Effector memory CD8-positive, alpha-beta T cell (primary cell): Measurements from ENCODE around the gene ZNF618.
A peak's percentile ranks its signal among the peaks of the same experiment; 100 is the strongest.
"Not testable (repeated sequence)": the region's sequence is repeated elsewhere in the genome, so short reads cannot be mapped to it uniquely, and the experiment has no call there.

Source experiments
- ATAC-seq: fragments of 150-1000 bp; cut with Tn5 transposase; replicated peaks from 2 replicates; pipeline ENCODE4 v1.10.0; 2021; ENCODE audit warnings: mild to moderate bottlenecking, moderate library complexity
- DNase-seq, 3 experiments: peaks; one replicate each; pipeline ENCODE4 v3.0.0; 2021
- H3K27ac Mint-ChIP-seq, 2 donors: one replicate each; pipeline ENCODE4 v1.8.0; 2022; ENCODE audit warnings: mild to moderate bottlenecking in 2 of 2, mixed read lengths in 2 of 2, moderate library complexity in 2 of 2
- H3K27me3 Mint-ChIP-seq, 2 donors: one replicate each; pipeline ENCODE4 v1.8.0; 2022; ENCODE audit warnings: mixed read lengths in 2 of 2
- H3K36me3 Mint-ChIP-seq: one replicate; pipeline ENCODE4 v1.8.0; 2022; ENCODE audit warnings: mild to moderate bottlenecking, moderate library complexity, mixed read lengths; ENCODE audit not compliant: insufficient read depth
- H3K4me1 Mint-ChIP-seq, 2 donors: one replicate each; pipeline ENCODE4 v1.8.0; 2022; ENCODE audit warnings: low read depth in 2 of 2, mixed read lengths in 2 of 2
- H3K4me3 Mint-ChIP-seq, 2 donors: one replicate each; pipeline ENCODE4 v1.8.0; 2022; ENCODE audit warnings: mild to moderate bottlenecking in 2 of 2, mixed read lengths in 2 of 2, moderate library complexity in 2 of 2
- H3K9me3 Mint-ChIP-seq, 2 donors: one replicate each; pipeline ENCODE4 v1.8.0; 2022; ENCODE audit warnings: mixed read lengths in 2 of 2

Gene ZNF618

GRCh38 chr9:114076237-114077161 is 200.4 kb downstream of the ZNF618 start:
- DNase-seq (no peak), ATAC-seq (no peak)
- Mint-ChIP-seq H3K9me3 (no peaks in the 10 kb centered on the region), H3K27me3 (peaks cover 28 to 46% of the 10 kb centered on the region in 2 donors), H3K27ac (no peak overlapping the region), H3K4me3 (no peak overlapping the region), H3K4me1 (peaks cover 0 to 1% of the 10 kb centered on the region in 2 donors), H3K36me3 (no peaks in the 10 kb centered on the region)

- Mint-ChIP-seq H3K27ac (no peak overlapping the region), H3K9me3 (no peaks in the 10 kb centered on the region), H3K27me3 (peaks cover 28 to 50% of the 10 kb centered on the region in 2 donors), H3K36me3 (no peaks in the 10 kb centered on the region), H3K4me3 (no peak overlapping the region), H3K4me1 (peaks cover 0 to 1% of the 10 kb centered on the region in 2 donors)
- DNase-seq, result no peak
- no peak for ATAC-seq
Observed at GRCh38 chr9:114077162-114077837, 201.2 kb downstream of the ZNF618 start.

DNA sequence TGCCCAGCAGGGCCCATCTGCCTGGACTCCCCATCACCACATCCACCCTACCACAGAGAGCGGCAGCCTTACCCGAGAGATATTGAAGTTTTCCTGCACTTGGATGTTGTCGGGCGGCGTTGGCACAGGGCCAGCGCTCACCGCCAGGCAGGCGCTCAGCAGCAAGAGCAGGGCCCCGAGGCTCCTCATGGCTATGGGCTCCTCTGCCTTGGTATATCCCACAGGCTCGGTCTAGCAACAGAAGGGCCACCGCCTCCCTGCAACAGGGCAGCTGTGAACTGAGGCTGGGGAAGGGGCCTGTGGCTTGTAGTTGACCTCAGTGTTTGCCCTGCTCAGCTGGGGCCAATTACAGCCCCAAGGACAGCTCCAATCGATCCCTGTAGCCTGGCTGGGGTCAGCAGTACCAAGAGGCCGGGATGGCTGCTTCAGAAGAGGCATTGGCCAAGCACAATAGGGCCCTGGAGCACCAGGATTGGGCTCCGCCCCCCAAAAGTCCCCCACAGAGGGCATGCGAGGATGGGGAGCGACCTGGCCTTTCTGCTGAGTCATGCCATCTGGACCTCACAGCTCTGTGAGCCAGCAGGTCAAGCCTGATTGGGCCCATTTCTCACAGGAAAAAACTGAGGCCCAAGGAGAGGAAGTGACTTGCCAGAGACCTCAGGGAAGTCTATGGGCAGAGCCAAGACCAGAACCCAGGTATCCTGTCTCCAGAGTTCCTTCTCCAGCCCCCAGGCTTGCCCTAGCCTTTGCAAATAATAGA is 202.1 kb downstream of the ZNF618 start, which contains the start of gene AMBP:
TSS of gene AMBP (minus strand) at position 280 of the 760 bp plus-strand sequence. CDS start at position 189, 91 bp downstream.
- no peak for ATAC-seq
- no peaks in the 10 kb centered on the region for H3K36me3 Mint-ChIP-seq
- peaks cover 0 to 1% of the 10 kb centered on the region in 2 donors for H3K4me1 Mint-ChIP-seq
- no peak for DNase-seq
- H3K27ac Mint-ChIP-seq, result no peak within 1 kb of the TSS
- H3K27me3 Mint-ChIP-seq, result peaks cover 28 to 50% of the 10 kb centered on the region in 2 donors
- H3K9me3 Mint-ChIP-seq, result no peaks in the 10 kb centered on the region
- no peak within 1 kb of the TSS for H3K4me3 Mint-ChIP-seq

DNA sequence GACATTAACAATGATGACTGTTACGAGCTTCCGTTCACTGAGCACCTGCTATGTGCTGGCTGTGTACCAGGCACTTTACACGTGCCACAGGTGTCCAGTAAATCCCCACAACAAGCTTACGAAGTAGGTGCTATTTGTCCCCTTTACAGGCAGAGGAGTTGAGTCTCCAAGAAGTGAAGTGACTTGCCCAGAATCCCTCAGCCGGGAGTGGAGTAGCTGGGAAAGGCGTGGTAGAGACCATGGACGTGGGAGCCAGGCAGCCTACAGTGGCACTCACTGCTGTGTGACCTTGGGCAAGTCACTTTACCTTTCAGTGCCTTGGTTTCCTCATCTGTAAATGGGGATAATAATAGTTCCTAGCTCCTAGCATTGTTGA is 202.7 kb downstream of the ZNF618 start:
- no peak for ATAC-seq
- H3K9me3 Mint-ChIP-seq, result no peaks in the 10 kb centered on the region
- peaks cover 0 to 1% of the 10 kb centered on the region in 2 donors for H3K4me1 Mint-ChIP-seq
- no peak overlapping the region for H3K27ac Mint-ChIP-seq
- H3K27me3 Mint-ChIP-seq, result peaks cover 28 to 50% of the 10 kb centered on the region in 2 donors
- no peak overlapping the region for H3K4me3 Mint-ChIP-seq
- H3K36me3 Mint-ChIP-seq, result no peaks in the 10 kb centered on the region
- DNase-seq, result no peak

DNA sequence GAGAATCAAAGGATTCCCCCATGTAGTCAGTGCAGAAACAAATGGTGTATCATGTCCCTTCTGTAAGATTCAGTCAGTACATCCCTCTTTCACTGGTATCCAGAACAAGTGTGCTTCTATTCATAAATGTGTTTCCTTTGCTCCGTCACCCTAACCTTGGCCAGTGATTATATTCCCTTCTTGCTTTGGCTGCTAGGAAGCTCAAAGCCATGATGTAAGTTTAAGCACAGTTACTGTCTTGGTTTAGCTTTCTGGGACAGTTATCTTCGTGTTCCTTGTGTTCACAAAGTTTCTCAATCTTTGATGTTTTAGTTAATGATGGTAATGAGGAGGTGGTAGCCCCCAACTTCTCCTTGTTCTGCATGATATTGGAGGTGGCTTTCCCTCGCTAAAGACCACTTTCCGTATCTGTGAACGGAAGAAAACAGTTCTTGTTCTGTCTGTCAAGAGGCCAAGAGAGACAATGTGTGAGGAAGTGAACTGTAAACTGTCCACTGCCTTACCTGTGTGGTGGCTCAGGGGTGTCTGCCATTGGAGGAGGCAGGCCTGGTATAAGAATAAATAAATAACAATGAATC is 204.2 kb downstream of the ZNF618 start:
- peaks cover 0 to 1% of the 10 kb centered on the region in 2 donors for H3K4me1 Mint-ChIP-seq
- H3K27ac Mint-ChIP-seq, result no peak overlapping the region

DNA sequence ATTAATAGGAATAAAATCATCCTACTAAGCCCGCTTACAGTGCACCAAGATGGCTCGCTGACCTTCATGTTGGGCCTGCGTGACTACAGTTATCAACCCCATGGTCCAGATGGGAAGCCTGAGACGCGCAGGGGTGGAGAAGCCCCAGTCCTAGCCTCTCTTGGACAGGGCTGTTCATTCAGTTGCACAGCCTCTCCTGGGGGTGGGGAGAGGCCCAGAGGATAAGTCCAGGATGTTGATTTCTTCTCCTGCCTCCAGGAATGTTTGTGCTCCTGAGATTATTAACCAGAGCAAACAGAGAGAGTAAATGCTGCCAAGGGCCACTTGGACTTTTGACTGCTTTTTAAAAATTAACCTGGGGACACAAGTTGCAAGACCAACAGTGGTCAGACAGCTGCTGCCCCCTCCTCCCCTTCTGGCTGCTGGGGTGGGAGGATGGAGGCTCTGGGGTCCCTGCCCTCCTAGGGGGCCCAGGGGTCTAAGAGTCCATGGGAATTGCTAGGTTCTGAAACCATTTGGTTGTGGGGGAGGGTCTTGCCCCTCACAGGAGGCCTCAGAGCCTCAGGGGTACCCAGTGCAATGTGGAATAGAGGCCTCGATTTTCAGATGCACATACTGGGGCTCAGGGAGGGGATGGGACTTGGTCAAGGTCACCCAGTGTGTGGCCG is 204.8 kb downstream of the ZNF618 start:
- no peak for ATAC-seq
- H3K27me3 Mint-ChIP-seq, result peaks cover 18 to 57% of the 10 kb centered on the region in 2 donors

More for the DNA sequence above, 204.2 kb downstream of the ZNF618 start:
- no peak for DNase-seq
- H3K27me3 Mint-ChIP-seq, result peaks cover 24 to 58% of the 10 kb centered on the region in 2 donors
- H3K9me3 Mint-ChIP-seq, result no peaks in the 10 kb centered on the region
- no peaks in the 10 kb centered on the region for H3K36me3 Mint-ChIP-seq
- no peak overlapping the region for H3K4me3 Mint-ChIP-seq
- ATAC-seq, result no peak

DNA sequence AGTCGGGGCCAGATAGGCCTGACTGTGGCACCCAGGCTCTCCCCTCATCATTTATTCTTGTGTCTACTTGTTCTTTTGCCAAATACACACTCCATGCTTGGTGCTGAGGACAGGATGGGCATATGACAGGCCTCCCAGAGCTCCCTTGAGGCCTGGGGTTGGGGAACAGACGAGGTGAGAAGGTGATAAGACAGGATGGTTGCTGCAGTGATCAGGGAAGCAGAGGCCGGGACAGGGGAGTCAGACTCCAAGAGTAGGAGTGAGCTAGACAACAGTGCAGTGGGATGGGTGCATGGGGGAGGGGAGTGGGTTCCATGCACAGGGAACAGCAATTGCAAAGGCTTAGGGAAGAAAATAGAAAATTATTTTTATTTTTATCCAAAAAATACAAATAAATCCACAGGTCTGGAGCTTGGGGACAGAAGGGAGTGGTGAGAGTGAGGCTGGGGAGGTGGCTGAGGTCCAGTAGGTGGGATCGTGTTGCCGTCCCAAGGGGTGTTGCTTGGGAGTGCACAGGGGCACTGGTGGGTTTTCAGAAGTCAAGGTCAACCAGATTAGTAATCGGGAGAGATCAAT is 205.4 kb downstream of the ZNF618 start:
- H3K9me3 Mint-ChIP-seq, result no peaks in the 10 kb centered on the region
- no peak for ATAC-seq
- no peaks in the 10 kb centered on the region for H3K4me1 Mint-ChIP-seq
- H3K36me3 Mint-ChIP-seq, result no peaks in the 10 kb centered on the region
- peaks cover 12 to 57% of the 10 kb centered on the region in 2 donors for H3K27me3 Mint-ChIP-seq
- no peak overlapping the region for H3K27ac Mint-ChIP-seq
- no peak for DNase-seq
- H3K4me3 Mint-ChIP-seq, result no peak overlapping the region

More for the DNA sequence above, 204.8 kb downstream of the ZNF618 start:
- no peaks in the 10 kb centered on the region for H3K4me1 Mint-ChIP-seq
- DNase-seq, result no peak
- no peak overlapping the region for H3K27ac Mint-ChIP-seq
- H3K4me3 Mint-ChIP-seq, result no peak overlapping the region
- no peaks in the 10 kb centered on the region for H3K36me3 Mint-ChIP-seq
- H3K9me3 Mint-ChIP-seq, result no peaks in the 10 kb centered on the region

GRCh38 chr9:114082017-114082762 is 206.1 kb downstream of the ZNF618 start:
- DNase-seq (peak; percentile 74 to 79 (median 75)), ATAC-seq (peak; percentile 75)
- Mint-ChIP-seq H3K36me3 (no peaks in the 10 kb centered on the region), H3K9me3 (no peaks in the 10 kb centered on the region), H3K4me1 (no peaks in the 10 kb centered on the region), H3K4me3 (no peak overlapping the region), H3K27ac (no peak overlapping the region), H3K27me3 (peaks cover 5 to 57% of the 10 kb centered on the region in 2 donors)

DNA sequence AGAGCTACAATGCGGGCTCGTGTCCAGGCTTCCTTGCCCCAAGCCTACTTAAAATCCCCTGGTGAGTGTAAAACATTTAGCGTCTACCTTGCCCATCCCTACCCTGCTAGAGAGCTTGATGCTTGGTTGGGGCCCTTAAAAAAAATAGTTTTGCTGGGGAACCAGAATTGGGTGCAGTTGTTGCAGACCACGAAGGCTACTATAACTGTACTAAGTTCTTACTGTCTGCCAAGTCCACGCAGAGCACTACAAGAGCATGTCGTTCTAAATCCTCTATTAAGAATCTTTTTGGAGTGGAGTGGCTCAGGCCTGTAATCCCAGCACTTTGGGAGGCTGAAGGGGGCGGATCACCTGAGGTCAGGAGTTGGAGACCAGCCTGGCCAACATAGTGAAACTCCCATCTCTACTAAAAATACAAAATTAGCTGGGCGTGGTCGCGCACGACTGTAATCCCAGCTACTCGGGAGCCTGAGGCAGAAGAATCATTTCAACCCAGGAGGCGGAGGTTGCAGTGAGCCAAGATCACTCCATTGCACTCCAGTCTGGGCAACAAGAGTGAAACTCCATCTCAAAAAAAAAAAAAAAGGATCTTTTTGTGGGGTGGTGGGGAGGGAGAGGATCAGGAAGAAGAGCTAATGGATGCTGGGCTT is 206.8 kb downstream of the ZNF618 start:
- H3K4me3 Mint-ChIP-seq, H3K4me1 Mint-ChIP-seq, H3K9me3 Mint-ChIP-seq, H3K36me3 Mint-ChIP-seq, DNase-seq, H3K27ac Mint-ChIP-seq, ATAC-seq: not testable (repeated sequence)
- H3K27me3 Mint-ChIP-seq, result peaks cover 0 to 57% of the 10 kb centered on the region in 2 donors

DNA sequence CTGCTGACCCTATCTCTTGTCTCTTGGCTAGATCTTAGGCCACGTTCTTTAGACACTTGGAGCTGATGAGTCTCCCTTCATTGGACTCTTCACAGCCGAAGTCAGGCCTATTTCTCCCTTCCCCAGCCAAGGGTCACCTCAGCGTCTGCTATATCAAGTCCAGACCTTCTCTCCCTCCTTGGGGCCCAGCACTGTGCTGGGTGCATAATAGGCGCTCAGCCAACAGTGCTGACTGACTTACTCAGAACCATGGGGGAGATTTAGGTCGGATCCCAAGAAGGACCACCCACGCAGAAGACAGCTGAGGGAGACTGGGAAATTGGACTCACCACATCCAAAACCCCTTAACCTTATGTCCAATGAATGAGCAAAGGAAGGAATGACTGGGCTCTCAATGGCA is 207.6 kb downstream of the ZNF618 start:
- Mint-ChIP-seq H3K4me3 (no peak overlapping the region), H3K27ac (no peak overlapping the region), H3K9me3 (no peaks in the 10 kb centered on the region), H3K4me1 (no peaks in the 10 kb centered on the region), H3K27me3 (peaks cover 0 to 64% of the 10 kb centered on the region in 2 donors), H3K36me3 (no peaks in the 10 kb centered on the region)
- DNase-seq (no peak), ATAC-seq (no peak)

GRCh38 chr9:114084282-114085073 is 208.4 kb downstream of the ZNF618 start:
- H3K4me1 Mint-ChIP-seq, result no peaks in the 10 kb centered on the region

More at GRCh38 chr9:114084282-114085073, 208.4 kb downstream of the ZNF618 start:
- H3K27me3 Mint-ChIP-seq, result peaks cover 3 to 72% of the 10 kb centered on the region in 2 donors
- H3K4me3 Mint-ChIP-seq, result no peak overlapping the region
- no peak for ATAC-seq
- no peaks in the 10 kb centered on the region for H3K9me3 Mint-ChIP-seq
- H3K27ac Mint-ChIP-seq, result no peak overlapping the region
- DNase-seq, result no peak
- no peaks in the 10 kb centered on the region for H3K36me3 Mint-ChIP-seq
